GM23338 (cell line): ENCODE data around the gene PCDHGA8. TPM values are rescaled to one million over a fixed set of nuclear protein-coding genes. Genes with fewer than 3 reads are reported as not detected.
A peak's percentile ranks its signal among the peaks of the same experiment; 100 is the strongest.

Source experiments
- ATAC-seq: fragments of 200-7000 bp; cut with Tn5 transposase; 3 replicates; pipeline ENCODE4 v1.9.1; 2020
- DNase-seq: peaks from one replicate; pipeline ENCODE4 v3.0.0-alpha.2; 2015; ENCODE audit warnings: low spot score
- H2AFZ ChIP-seq: fragments of 200-600 bp; sonication (generic); 2 replicates; pipeline ENCODE4 v1.8.0; 2016; ENCODE audit warnings: antibody characterized with exemption, mild to moderate bottlenecking, moderate library complexity
- H3F3A ChIP-seq: fragments of 200-600 bp; sonication (generic); replicated peaks from 2 replicates; pipeline ENCODE4 v1.8.0; 2017; ENCODE audit warnings: antibody characterized with exemption, mixed run types, low read depth
- H3K27ac ChIP-seq: fragments of 200-600 bp; sonication (generic); 2 replicates; pipeline ENCODE4 v1.6.1; 2016; ENCODE audit warnings: low read depth
- H3K27me3 ChIP-seq: fragments of 200-600 bp; sonication (generic); 2 replicates; pipeline ENCODE4 v1.8.0; 2016; ENCODE audit warnings: mild to moderate bottlenecking, mixed run types, moderate library complexity; ENCODE audit not compliant: insufficient read depth
- H3K36me3 ChIP-seq: fragments of 200-600 bp; sonication (generic); 2 replicates; pipeline ENCODE4 v1.8.0; 2016; ENCODE audit warnings: mild to moderate bottlenecking; ENCODE audit not compliant: insufficient read depth
- H3K4me1 ChIP-seq: fragments of 200-600 bp; sonication (generic); 2 replicates; pipeline ENCODE4 v1.8.0; 2016; ENCODE audit warnings: mild to moderate bottlenecking, moderate library complexity; ENCODE audit not compliant: insufficient read depth
- H3K4me2 ChIP-seq: fragments of 200-600 bp; sonication (generic); 2 replicates; pipeline ENCODE4 v1.7.1; 2017; ENCODE audit warnings: mixed run types
- H3K4me3 ChIP-seq: fragments of 200-600 bp; sonication (generic); 2 replicates; pipeline ENCODE4 v1.6.1; 2016; ENCODE audit warnings: mixed run types
- H3K79me2 ChIP-seq: fragments of 200-600 bp; sonication (generic); replicated peaks from 2 replicates; pipeline ENCODE4 v1.8.0; 2017; ENCODE audit warnings: mild to moderate bottlenecking; ENCODE audit not compliant: insufficient read depth
- H3K9me2 ChIP-seq: fragments of 200-600 bp; sonication (generic); 2 replicates; pipeline ENCODE4 v1.8.0; 2017; ENCODE audit not compliant: insufficient read depth
- H4K20me1 ChIP-seq: fragments of 200-600 bp; sonication (generic); replicated peaks from 2 replicates; pipeline ENCODE4 v1.8.0; 2017; ENCODE audit warnings: mild to moderate bottlenecking; ENCODE audit not compliant: insufficient read depth
- H3K27ac Mint-ChIP-seq: 2 replicates; pipeline ENCODE4 v1.8.0; 2020; ENCODE audit warnings: inconsistent platforms, mild to moderate bottlenecking, moderate library complexity, mixed read lengths
- H3K27me3 Mint-ChIP-seq: 3 replicates; pipeline ENCODE4 v1.8.0; 2022; ENCODE audit warnings: low read depth, mild to moderate bottlenecking, moderate library complexity, mixed read lengths, inconsistent platforms; ENCODE audit not compliant: insufficient read depth, poor library complexity
- H3K36me3 Mint-ChIP-seq: 3 replicates; pipeline ENCODE4 v1.8.0; 2021; ENCODE audit warnings: low read depth, mild to moderate bottlenecking, inconsistent platforms, moderate library complexity, mixed read lengths
- H3K4me1 Mint-ChIP-seq: 3 replicates; pipeline ENCODE4 v1.8.0; 2020; ENCODE audit warnings: mild to moderate bottlenecking, inconsistent platforms, mixed read lengths
- H3K4me3 Mint-ChIP-seq: 3 replicates; pipeline ENCODE4 v1.8.0; 2021; ENCODE audit warnings: moderate library complexity, mild to moderate bottlenecking, inconsistent platforms, mixed read lengths
- H3K9me3 Mint-ChIP-seq: 3 replicates; pipeline ENCODE4 v1.8.0; 2020; ENCODE audit warnings: moderate library complexity, mild to moderate bottlenecking, inconsistent platforms, mixed read lengths
- CTCF ChIP-seq, 2 experiments: fragments of 200-600 bp in 1 of 2; sonication (generic) in 1 of 2; conservative IDR thresholded peaks; 2 replicates each; pipeline versions ENCODE4 v1.5.1 to v1.6.1; 2016 to 2017; ENCODE audit warnings: antibody characterized with exemption in 2 of 2, low read depth in 2 of 2, mild to moderate bottlenecking in 2 of 2, moderate library complexity in 1 of 2
- ETS1 ChIP-seq: IDR thresholded peaks from 2 replicates; pipeline ENCODE4 v1.6.1; 2016; ENCODE audit warnings: antibody characterized with exemption
- JUNB ChIP-seq: IDR thresholded peaks from one replicate; pipeline ENCODE4 v1.6.1; 2016; ENCODE audit warnings: antibody characterized with exemption; ENCODE audit not compliant: unreplicated experiment
- NANOG ChIP-seq: IDR thresholded peaks from 2 replicates; pipeline ENCODE4 v1.6.1; 2016; ENCODE audit warnings: antibody characterized with exemption, borderline replicate concordance
- POLR2AphosphoS5 ChIP-seq: IDR thresholded peaks from 2 replicates; pipeline ENCODE4 v1.6.1; 2016; ENCODE audit warnings: antibody characterized with exemption, low read depth
- ZNF114 ChIP-seq: fragments of 250-450 bp; sonication (Bioruptor Pico); IDR thresholded peaks from 2 replicates; pipeline ENCODE4 v1.5.0; 2020; ENCODE audit warnings: mild to moderate bottlenecking, moderate library complexity
- ZNF331 ChIP-seq: fragments of 250-450 bp; sonication (Bioruptor Pico); IDR thresholded peaks from 2 replicates; pipeline ENCODE4 v1.5.0; 2020; ENCODE audit warnings: low read depth, mild to moderate bottlenecking, moderate library complexity
- ZNF462 ChIP-seq: fragments of 250-450 bp; sonication (Bioruptor Pico); IDR thresholded peaks from 2 replicates; pipeline ENCODE4 v1.5.0; 2020; ENCODE audit warnings: mild to moderate bottlenecking, moderate library complexity
- polyA plus RNA-seq: library from polyadenylated mRNA; unstranded; fragments of >200 nt; fragmentation: Nextera tagmentation; extraction: Ambion mirVana; gene quantifications from 2 replicates; pipeline ENCODE4 v1.2.1, GENCODE V29; 2016
- total RNA-seq: library from RNA; depleted of rRNA; stranded (reverse); fragments of >200 nt; shearing (Covaris generic); gene quantifications from 2 replicates; pipeline ENCODE4 v1.2.3, GENCODE V29; 2014

Gene PCDHGA8
- total and polyA plus RNA-seq, 2 experiments from 2014 or later = 1.1 to 5.3 TPM

GRCh38 chr5:141388661-141389060 lies 3.8 kb upstream of the PCDHGA8 start:
- no peaks in the 10 kb centered on the region for H3K9me2 ChIP-seq
- no peak overlapping the region for H2AFZ ChIP-seq
- peaks cover 6% of the 10 kb centered on the region for H3K27me3 Mint-ChIP-seq
- H3K79me2 ChIP-seq = 0 out of 2 replicates have a peak, but pooled peaks cover 5% of the 10 kb centered on the region
- H3F3A ChIP-seq = no peaks in the 10 kb centered on the region
- no peak overlapping the region for H3K4me2 ChIP-seq
- no peaks in the 10 kb centered on the region for H4K20me1 ChIP-seq
- H3K4me3 Mint-ChIP-seq = peak overlapping the region; percentile 11; the same call in 1 of the 3 replicates
- H3K4me1 Mint-ChIP-seq = no peaks in the 10 kb centered on the region; the same call in 2 of the 3 replicates
- ATAC-seq (no peak), DNase-seq (no peak)
- peaks cover 89% of the 10 kb centered on the region for H3K9me3 Mint-ChIP-seq
- no peak for TF ChIP-seq ETS1
- H3K27ac Mint-ChIP-seq = no peak overlapping the region
- H3K27ac ChIP-seq = no peak overlapping the region
- peaks cover 7% of the 10 kb centered on the region; the same call in 1 of the 2 replicates for H3K27me3 ChIP-seq
- peaks cover 74% of the 10 kb centered on the region for H3K36me3 Mint-ChIP-seq
- H3K36me3 ChIP-seq = peaks cover 7% of the 10 kb centered on the region; the same call in 1 of the 2 replicates
- H3K4me3 ChIP-seq = no peak overlapping the region
- H3K4me1 ChIP-seq = 0 out of 2 replicates have a peak, but pooled peaks cover 5% of the 10 kb centered on the region

GRCh38 chr5:141389153-141390042 lies 3.0 kb upstream of the PCDHGA8 start:
- TF ChIP-seq ZNF331 (CRISPR knock-in tag) (no peak), ZNF114 (CRISPR knock-in tag) (no peak), ETS1 (no peak), NANOG (no peak), CTCF (conservative IDR thresholded peaks at IDR 0.05; ENCODE audit: low read depth in 2 of 2) (no peak), JUNB (no peak), POLR2AphosphoS5 (no peak), ZNF462 (CRISPR knock-in tag) (no peak)
- Mint-ChIP-seq H3K4me1 (no peaks in the 10 kb centered on the region; the same call in 2 of the 3 replicates), H3K4me3 (peak overlapping the region; percentile 13; the same call in 1 of the 3 replicates), H3K27ac (no peak overlapping the region), H3K36me3 (peaks cover 75% of the 10 kb centered on the region), H3K9me3 (peaks cover 89% of the 10 kb centered on the region), H3K27me3 (peaks cover 5% of the 10 kb centered on the region)
- ATAC-seq = no peak
- Histone ChIP-seq H2AFZ (no peak overlapping the region), H3K27ac (no peak overlapping the region), H3K4me1 (0 out of 2 replicates have a peak, but pooled peaks cover 5% of the 10 kb centered on the region), H3K36me3 (peaks cover 7% of the 10 kb centered on the region; the same call in 1 of the 2 replicates), H3K4me2 (no peak overlapping the region), H3K4me3 (no peak overlapping the region), H3K27me3 (peaks cover 7% of the 10 kb centered on the region; the same call in 1 of the 2 replicates), H3K79me2 (0 out of 2 replicates have a peak, but pooled peaks cover 5% of the 10 kb centered on the region), H3K9me2 (no peaks in the 10 kb centered on the region), H4K20me1 (no peaks in the 10 kb centered on the region), H3F3A (no peaks in the 10 kb centered on the region)
- DNase-seq = no peak
